Heart left ventricle (tissue), 16 donors: ENCODE data around the gene CRHR1. TPM values are rescaled to one million over a fixed set of nuclear protein-coding genes. Genes with fewer than 3 reads are reported as not detected.
"Not testable (repeated sequence)": the region's sequence is repeated elsewhere in the genome, so short reads cannot be mapped to it uniquely, and the experiment has no call there.

Source experiments
- ATAC-seq, 4 donors: fragments of 200-7000 bp; cut with Tn5 transposase; one replicate each; pipeline ENCODE4 v1.9.1; 2020 to 2022; ENCODE audit warnings: moderate library complexity in 4 of 4, mild to moderate bottlenecking in 3 of 4, moderate number of reproducible peaks in 1 of 4
- DNase-seq, 5 donors: peaks; one replicate each; pipeline ENCODE4 v3.0.0-alpha.2; 2020
- H3K27ac ChIP-seq, 12 donors: fragments of 200-600 bp; sonication (generic) in 4 of 12; one replicate each; pipeline versions ENCODE4 v1.5.0 to v1.8.0; 2016 to 2022; ENCODE audit warnings: mild to moderate bottlenecking in 2 of 12
- H3K27me3 ChIP-seq, 9 donors: fragments of 200-600 bp; sonication (generic) in 2 of 9; one replicate each; pipeline versions ENCODE4 v1.5.1 to v1.8.0; 2016 to 2022; ENCODE audit warnings: mild to moderate bottlenecking in 3 of 9
- H3K36me3 ChIP-seq, 9 donors: fragments of 200-600 bp; sonication (generic) in 2 of 9; one replicate each; pipeline versions ENCODE4 v1.5.0 to v1.8.0; 2018 to 2022; ENCODE audit warnings: mild to moderate bottlenecking in 2 of 9
- H3K4me1 ChIP-seq, 12 donors: fragments of 200-600 bp; sonication (generic) in 4 of 12; one replicate each; pipeline versions ENCODE4 v1.5.0 to v1.8.0; 2016 to 2022; ENCODE audit warnings: mild to moderate bottlenecking in 3 of 12
- H3K4me3 ChIP-seq, 12 donors: fragments of 200-600 bp; sonication (generic) in 4 of 12; one replicate each; pipeline versions ENCODE4 v1.5.0 to v1.8.0; 2017 to 2022; ENCODE audit warnings: mild to moderate bottlenecking in 9 of 12, moderate library complexity in 4 of 12
- H3K9me3 ChIP-seq, 12 donors: fragments of 200-600 bp; sonication (generic) in 4 of 12; one replicate each; pipeline versions ENCODE4 v1.5.0 to v1.8.0; 2016 to 2022; ENCODE audit warnings: mild to moderate bottlenecking in 1 of 12
- CTCF ChIP-seq, 12 donors: fragments of 200-600 bp; sonication (generic) in 4 of 12; IDR thresholded peaks; one replicate each; pipeline versions ENCODE4 v1.5.0 to v1.8.0; 2018 to 2022; ENCODE audit warnings: antibody characterized with exemption in 12 of 12, mild to moderate bottlenecking in 5 of 12
- POLR2A ChIP-seq, 2 donors: fragments of 450-650 bp; IDR thresholded peaks; one replicate each; pipeline ENCODE4 v1.6.1; 2017; ENCODE audit warnings: antibody characterized with exemption in 2 of 2, mild to moderate bottlenecking in 2 of 2, moderate library complexity in 2 of 2
- WGBS, 4 donors: extraction: QIAGEN DNeasy Blood & Tissue Kit in 2 of 4; methylation state at CpG; one replicate each; pipeline versions ENCODE4 v1.1.5 to v1.1.7; 2013 to 2018; 5-methylcytosine and 5-hydroxymethylcytosine counted together
- intact Hi-C, 10 donors: fragments of 100-400 bp; cut with DNase I; formaldehyde crosslinking; loops; one replicate each; pipeline versions ENCODE4 v1.11.1 to v1.14.2; 2022
- polyA plus RNA-seq, 2 donors: library from polyadenylated mRNA; stranded (reverse); fragments of 200-250 nt; gene quantifications; one replicate each; pipeline ENCODE4 v1.2.3, GENCODE V29; 2013
- total RNA-seq, 9 donors: library from RNA; depleted of rRNA in 2 of 9; stranded (reverse); fragments of >200 nt in 2 of 9; fragmentation: NEBNext Ultra II Directional in 3 of 9; extraction: Animal tissue kit (Norgen Biotek cat#: 25700) in 3 of 9; gene quantifications; one replicate each; pipeline versions ENCODE4 v1.1.0 to v1.2.4, GENCODE V29; 2016 to 2023
- donor health status: ischemic (EF 13 %, LVEDD 7.1; RV severe dilation, severe dysfunction).
- donor health status: healthy with polysubstance abuse.
- donor health status: DM: no; HTN: yes; CAD: no.
- donor health status: DM: no; HTN: no; CAD: no.
- donor health status: ischemic (EF 25% LVEDD 6.9; RV normal size, moderate dysfunction).
- donor health status: ischemic (EF 25% LVEDD 5.7; RV mildly dilated, moderate dysfunction).
- donor health status: healthy.
- donor health status: DM: yes; HTN: yes; CAD: no.
- donor health status: ischemic (EF 35%, LVEDD 5.7; RV mildly dilated, moderate dysfunction).
- donor health status: nonischemic (EF 11% LVEDD 7.7; RV severe dilation, severe dysfunction).
- donor health status: DM: yes; HTN: yes; CAD: no.
- donor health status: PGD.
- donor health status: ischemic (EF 29% LVEDD 5.4; RV normal size, mild dysfunction).
- donor health status: nonischemic (EF 23%, LVEDD 6.1; RV moderate dilation, normal function).

The CRHR1 gene
- total and polyA plus RNA-seq, 11 donors = 0.52 TPM; not detected in 10

- no peaks in the 10 kb centered on the region for H3K4me1 ChIP-seq
- H3K4me3 ChIP-seq = no peak overlapping the region
- no peaks in the 10 kb centered on the region for H3K9me3 ChIP-seq
- H3K27ac ChIP-seq = no peak overlapping the region
- no peaks in the 10 kb centered on the region for H3K36me3 ChIP-seq
- no peak for TF ChIP-seq POLR2A (IDR thresholded peaks at IDR 0.05)
- TF ChIP-seq CTCF (IDR thresholded peaks at IDR 0.05) = no peak
- 78 to 80% (median 80%) methylated on average over 9 of the region's 9 CpGs for WGBS, 4 donors
- peaks cover 0 to 23% (median 2%) of the 10 kb centered on the region in 9 donors for H3K27me3 ChIP-seq
- no peak for ATAC-seq
- DNase-seq = no peak
- intact Hi-C loops = loop anchor here in 8 of 10 donors (5.0 kb wide), 3 partner anchors 132 to 217 kb away; no protein-coding TSS in a partner anchor
Observed at GRCh38 chr17:45854209-45854608, 70.1 kb downstream of the CRHR1 start.

- DNase-seq (no peak), ATAC-seq (no peak)
- no peak overlapping the region for H3K4me3 ChIP-seq
- no peaks in the 10 kb centered on the region for H3K4me1 ChIP-seq
- H3K27ac ChIP-seq = no peak overlapping the region
- no peaks in the 10 kb centered on the region for H3K36me3 ChIP-seq
- 66 to 71% (median 70%) methylated on average over 2 of the region's 2 CpGs for WGBS, 4 donors
- peaks cover 0 to 23% (median 2%) of the 10 kb centered on the region in 9 donors for H3K27me3 ChIP-seq
- intact Hi-C loops = no loop called here
- no peaks in the 10 kb centered on the region for H3K9me3 ChIP-seq
- TF ChIP-seq POLR2A (IDR thresholded peaks at IDR 0.05) = no peak
- TF ChIP-seq CTCF (IDR thresholded peaks at IDR 0.05) = no peak
Observed at GRCh38 chr17:45855691-45856336, 71.7 kb downstream of the CRHR1 start.

GRCh38 chr17:45857977-45858708 lies 74.0 kb downstream of the CRHR1 start:
- Histone ChIP-seq H3K36me3 (no peaks in the 10 kb centered on the region), H3K27ac (no peak overlapping the region), H3K4me1 (no peaks in the 10 kb centered on the region), H3K4me3 (no peak overlapping the region), H3K9me3 (no peaks in the 10 kb centered on the region), H3K27me3 (peaks cover 0 to 25% (median 2%) of the 10 kb centered on the region in 9 donors)
- TF ChIP-seq POLR2A (IDR thresholded peaks at IDR 0.05) (no peak), CTCF (IDR thresholded peaks at IDR 0.05) (no peak)
- DNase-seq (no peak), ATAC-seq (peak in 1 of 4 donors; percentile 31)
- 29 to 42% (median 40%) methylated on average over 9 to 10 of the region's 10 CpGs for WGBS, 4 donors
- intact Hi-C loops = no loop called here

- Histone ChIP-seq H3K4me3 (no peak overlapping the region), H3K36me3 (no peaks in the 10 kb centered on the region), H3K27ac (no peak overlapping the region), H3K27me3 (peaks cover 0 to 35% (median 4%) of the 10 kb centered on the region in 9 donors), H3K4me1 (no peaks in the 10 kb centered on the region), H3K9me3 (no peaks in the 10 kb centered on the region)
- no peak for TF ChIP-seq CTCF (IDR thresholded peaks at IDR 0.05)
- TF ChIP-seq POLR2A (IDR thresholded peaks at IDR 0.05) = no peak
- DNase-seq (no peak), ATAC-seq (no peak)
- WGBS, 4 donors = 78 to 85% (median 79%) methylated on average over 7 of the region's 7 CpGs
- intact Hi-C loops = no loop called here
Observed at GRCh38 chr17:45861165-45861564, 77.0 kb downstream of the CRHR1 start.

GRCh38 chr17:45862127-45862526 lies 78.0 kb downstream of the CRHR1 start:
- ATAC-seq, H3K36me3 ChIP-seq, H3K27ac ChIP-seq, H3K9me3 ChIP-seq, H3K4me3 ChIP-seq, intact Hi-C loops, DNase-seq, H3K4me1 ChIP-seq: not testable (repeated sequence)
- WGBS, 4 donors = 82 to 86% (median 82%) methylated on average over 9 of the region's 9 CpGs
- peaks cover 0 to 35% (median 5%) of the 10 kb centered on the region in 9 donors for H3K27me3 ChIP-seq
